GM21717 (cell line): ENCODE measurements around the gene RNASE7.

Experiments used
- ATAC-seq: cut with Tn5 transposase; IDR thresholded peaks from one replicate; pipeline ENCODE4 v1.9.1; 2021; ENCODE audit warnings: mild to moderate bottlenecking, moderate library complexity; ENCODE audit not compliant: unreplicated experiment

The RNASE7 gene

DNA sequence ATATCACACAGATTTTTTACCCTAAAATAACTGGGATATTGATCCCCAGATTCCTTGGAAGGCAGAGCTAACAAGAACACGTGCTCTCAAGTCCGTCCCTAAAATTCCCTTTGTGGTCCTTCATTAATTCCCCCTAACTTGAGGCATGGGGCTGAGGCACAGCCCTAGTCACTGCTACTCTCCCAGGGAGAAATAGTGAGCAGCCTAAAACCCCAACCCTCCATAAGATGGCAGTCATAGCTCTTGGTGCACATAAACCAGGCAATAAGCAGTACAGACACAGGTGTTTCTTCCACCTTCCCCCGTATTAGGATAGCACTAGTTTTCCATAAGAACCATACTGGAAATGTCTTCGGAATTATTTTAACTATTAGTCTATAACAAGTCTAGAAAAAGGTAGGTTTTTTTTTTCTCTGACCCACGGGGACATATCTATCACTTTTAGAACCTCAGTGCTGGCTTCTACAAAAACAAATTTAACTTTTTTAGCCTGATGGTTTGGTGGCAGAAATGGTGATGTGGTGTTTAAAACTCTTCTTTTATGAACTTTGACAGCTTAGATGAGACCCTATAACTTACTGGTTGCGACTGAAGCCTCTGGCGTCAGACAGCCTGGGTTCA, 24.8 kb downstream of the RNASE7 start:
- no peak for ATAC-seq

DNA sequence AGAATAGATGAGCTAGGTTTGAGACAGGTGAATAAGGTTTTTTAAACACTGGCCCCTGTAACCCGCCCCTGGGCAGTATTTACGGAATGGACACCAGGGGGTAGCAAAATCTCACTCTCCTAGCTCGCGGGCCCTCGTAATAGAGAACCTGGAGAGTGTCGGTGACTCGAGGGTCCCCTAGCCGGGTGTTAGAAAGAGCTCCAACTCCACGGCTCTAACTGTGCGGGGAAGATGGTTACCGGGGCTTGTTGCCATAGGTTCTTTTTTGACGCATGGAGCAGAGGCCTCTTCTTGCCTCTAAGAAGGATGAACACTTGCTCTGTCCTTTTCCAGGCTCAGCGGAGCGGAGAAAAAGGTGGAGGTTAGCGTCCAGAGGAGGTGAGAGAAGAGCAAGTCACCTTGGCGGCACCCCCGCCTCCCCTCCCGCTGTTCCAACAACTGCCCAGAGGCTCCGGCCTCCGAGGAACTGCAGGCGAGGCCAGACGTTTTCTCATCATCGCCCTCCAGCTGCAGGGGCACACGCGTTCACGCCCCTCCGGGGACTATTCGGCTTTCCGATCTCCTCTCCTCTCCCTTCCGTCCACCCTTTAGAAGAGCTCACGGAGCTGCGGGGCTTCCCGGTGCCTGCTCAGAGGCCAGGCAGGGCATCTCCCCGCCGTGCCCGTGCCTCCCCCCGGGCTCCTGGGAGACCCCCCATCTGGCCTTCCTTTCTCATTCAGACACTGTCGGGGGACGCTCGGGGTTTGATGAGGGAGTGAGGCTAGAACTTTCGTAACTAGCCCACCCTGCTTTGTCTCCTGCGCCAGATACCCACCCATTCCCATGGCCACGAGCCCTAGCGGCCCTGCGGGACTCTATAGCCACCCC, 26.6 kb downstream of the RNASE7 start:
- no peak for ATAC-seq

DNA sequence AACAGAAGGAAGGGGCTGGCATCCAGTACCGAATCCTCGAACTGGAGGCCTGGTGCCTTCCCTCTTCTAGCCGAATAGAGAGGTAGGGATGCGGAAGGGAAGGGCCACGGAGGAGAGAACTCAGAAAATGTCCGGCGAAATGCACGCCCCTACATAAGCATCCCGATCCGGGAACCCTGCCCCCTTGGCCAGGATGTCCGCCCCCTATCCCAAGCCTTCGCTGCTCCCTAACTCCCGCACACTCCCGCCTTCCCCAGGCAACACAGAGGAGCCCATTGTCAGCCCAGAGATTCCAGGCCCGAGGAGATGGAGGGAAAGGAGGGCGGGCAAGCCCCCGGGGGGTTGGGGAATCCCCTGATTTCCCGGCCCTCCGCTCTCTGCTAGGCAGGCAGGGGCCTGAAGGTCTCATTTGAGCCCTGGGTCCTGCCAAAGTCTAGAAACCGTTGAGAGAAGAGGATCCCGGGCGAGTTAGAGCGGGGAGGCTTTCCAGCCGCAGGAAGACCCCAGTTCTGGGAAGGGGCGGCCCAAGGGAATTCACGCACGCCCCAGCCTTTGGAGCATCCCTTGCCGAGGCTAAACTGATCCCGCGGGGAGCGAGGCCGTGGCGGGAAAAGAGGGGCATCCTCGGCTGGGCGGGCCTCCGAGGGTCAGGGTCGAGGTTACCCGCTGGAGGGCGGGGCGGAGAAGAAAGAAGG, 27.4 kb downstream of the RNASE7 start:
- no peak for ATAC-seq

DNA sequence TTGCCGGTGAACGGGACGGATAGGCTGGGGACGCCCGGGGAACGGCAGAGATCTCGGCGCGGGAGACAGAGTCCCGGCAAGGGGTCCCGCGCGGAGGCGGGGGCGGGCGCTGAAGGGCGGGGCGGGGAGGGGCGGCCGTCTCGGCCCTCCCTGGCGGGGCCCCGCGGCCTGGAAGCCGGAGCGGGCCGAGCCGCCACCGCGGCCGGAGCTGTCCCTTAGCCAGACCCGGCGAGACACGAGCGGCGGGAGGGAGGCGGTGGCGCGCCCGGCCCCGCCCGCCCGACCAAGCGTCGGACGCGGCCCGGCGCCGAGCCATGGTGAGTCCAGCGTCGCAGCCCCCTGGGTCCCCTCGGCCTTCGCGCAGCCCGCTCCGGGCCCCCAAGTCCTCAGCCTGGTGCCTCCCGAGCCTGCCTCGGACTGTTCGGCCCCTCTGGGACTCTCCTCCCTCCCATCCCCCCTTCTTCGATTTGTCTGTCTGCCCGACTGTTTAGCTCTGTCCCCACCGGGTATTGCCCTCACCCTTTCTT, 28.0 kb downstream of the RNASE7 start, which contains the start of gene ARHGEF40:
TSS of gene ARHGEF40 (plus strand) at position 222 of the 527 bp plus-strand sequence. CDS start at position 315, 93 bp downstream.
- no peak for ATAC-seq

DNA sequence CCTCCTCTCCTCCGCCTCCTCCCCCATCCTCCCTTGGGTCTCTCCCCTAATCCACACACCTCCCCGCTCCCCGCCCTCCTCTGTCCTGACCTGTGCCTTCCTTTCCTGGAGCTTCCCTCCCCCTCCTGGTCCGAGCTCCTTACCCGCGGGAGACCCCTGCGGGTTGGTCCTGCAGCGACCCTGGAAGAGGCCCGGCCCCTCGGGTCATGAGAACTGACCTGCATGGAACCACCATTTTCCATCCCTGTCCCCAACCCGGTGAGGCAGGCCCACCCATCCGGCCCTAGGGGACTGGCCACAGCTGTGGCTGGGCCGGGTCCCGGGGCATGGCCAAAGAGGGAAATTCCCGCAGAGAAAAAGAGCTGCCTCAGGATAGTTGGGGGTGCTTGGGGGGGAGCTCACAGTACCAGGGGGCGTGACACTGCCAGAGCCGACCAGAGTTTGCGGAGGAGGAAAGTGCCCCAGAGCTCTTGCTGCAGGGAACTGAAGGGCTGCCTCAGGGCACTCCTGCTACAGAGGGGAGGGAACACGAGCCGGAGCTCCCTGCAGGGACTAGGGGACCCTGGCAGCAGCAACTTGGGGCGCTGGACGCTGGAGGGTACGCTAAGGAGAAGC, 28.6 kb downstream of the RNASE7 start:
- peak; percentile 12 for ATAC-seq

DNA sequence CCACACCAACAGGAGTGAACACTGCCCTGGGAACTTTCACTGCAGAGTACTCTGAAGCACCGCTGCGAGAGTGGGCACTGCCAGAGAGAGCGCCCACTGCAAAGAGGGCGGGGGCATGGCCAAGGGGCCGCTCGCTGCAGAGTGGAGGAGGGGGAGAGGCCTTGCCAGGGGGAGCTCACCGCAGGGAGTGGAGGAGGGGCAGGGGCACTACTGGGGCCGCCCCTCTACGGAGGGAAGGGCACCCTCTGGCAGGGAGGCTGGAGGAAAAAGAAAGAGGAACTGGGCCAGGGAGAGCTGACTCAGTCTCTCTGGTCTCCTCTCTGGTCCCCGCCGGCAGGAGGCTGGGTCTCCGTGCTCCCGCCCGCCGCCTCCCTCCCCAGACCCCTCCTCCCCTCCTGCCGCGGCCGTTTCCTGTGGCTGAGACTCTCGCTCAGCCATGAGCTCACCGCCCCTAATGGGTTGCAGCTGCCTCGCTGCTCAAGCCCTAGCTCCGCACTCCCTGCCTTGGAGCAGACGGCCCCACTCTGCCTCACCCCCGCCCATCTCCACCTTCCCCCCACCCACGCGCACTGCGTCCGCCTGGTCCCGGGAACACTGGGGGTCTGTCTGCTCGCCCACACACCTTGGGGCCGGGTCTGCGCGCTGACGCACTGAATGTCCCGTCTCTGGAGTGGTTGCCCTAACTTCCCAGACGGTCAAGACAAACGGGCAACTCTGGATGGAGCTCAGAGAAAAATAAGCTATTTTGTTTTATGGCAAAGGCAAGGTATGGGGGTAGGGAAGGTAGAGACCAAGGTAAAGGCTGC, 29.3 kb downstream of the RNASE7 start:
- ATAC-seq: peak; percentile 67

DNA sequence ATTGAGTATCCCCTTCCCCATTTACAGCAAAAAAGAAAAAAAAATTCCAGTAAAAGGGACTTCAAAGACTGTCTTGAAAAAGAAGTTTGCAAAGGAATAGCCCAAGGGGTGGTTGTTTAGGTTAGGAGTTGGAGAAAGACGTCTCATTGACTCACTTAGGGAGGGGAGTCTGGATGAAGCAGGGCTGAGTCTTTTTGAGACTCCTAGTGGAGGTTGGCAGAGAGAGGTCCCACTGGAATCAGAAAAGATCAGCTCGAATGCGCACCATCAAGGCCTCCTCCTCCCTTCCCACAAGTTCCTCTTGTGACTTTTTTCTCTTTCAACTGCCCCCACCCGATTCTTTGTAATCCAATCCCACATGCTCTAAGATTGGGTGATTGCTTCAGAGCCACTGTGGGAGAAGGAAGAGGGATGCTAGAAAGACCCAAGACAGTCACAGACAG, 29.9 kb downstream of the RNASE7 start:
- ATAC-seq: no peak

DNA sequence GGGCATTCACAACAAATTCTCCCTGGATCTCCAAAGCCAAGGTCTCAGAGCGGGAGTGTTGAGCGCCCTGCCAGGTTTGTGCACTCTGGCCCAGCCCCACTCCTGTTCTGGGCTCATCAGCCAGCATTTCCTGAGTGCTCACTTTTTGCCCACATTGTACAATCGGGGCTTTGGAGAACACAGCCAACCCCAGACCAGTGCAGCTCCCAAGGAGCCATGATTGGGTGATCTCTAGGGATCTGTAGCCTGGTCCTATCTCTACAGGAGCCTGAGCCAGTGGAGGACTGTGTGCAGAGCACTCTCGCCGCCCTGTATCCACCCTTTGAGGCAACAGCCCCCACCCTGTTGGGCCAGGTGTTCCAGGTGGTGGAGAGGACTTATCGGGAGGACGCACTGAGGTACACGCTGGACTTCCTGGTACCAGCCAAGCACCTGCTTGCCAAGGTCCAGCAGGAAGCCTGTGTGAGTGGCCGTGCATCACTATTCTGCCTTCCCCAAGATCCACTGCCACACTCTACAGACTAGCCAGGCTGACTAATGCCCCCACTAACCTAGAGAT, 30.7 kb downstream of the RNASE7 start:
- no peak for ATAC-seq

DNA sequence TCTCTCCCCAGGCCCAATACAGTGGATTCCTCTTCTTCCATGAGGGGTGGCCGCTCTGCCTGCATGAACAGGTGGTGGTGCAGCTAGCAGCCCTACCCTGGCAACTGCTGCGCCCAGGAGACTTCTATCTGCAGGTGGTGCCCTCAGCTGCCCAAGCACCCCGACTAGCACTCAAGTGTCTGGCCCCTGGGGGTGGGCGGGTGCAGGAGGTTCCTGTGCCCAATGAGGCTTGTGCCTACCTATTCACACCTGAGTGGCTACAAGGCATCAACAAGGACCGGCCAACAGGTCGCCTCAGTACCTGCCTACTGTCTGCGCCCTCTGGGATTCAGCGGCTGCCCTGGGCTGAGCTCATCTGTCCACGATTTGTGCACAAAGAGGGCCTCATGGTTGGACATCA, 31.8 kb downstream of the RNASE7 start:
- ATAC-seq: no peak

DNA sequence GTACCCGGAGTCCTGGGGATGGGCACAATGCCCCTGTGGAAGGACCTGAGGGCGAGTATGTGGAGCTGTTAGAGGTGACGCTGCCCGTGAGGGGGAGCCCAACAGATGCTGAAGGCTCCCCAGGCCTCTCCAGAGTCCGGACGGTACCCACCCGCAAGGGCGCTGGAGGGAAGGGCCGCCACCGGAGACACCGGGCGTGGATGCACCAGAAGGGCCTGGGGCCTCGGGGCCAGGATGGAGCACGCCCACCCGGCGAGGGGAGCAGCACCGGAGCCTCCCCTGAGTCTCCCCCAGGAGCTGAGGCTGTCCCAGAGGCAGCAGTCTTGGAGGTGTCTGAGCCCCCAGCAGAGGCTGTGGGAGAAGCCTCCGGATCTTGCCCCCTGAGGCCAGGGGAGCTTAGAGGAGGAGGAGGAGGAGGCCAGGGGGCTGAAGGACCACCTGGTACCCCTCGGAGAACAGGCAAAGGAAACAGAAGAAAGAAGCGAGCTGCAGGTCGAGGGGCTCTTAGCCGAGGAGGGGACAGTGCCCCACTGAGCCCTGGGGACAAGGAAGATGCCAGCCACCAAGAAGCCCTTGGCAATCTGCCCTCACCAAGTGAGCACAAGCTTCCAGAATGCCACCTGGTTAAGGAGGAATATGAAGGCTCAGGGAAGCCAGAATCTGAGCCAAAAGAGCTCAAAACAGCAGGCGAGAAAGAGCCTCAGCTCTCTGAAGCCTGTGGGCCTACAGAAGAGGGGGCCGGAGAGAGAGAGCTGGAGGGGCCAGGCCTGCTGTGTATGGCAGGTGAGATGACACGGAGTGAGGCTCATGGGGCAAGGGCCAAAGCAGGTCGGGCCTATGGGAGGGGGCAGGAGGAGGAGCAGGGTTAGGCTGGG, 32.5 kb downstream of the RNASE7 start:
- no peak for ATAC-seq

DNA sequence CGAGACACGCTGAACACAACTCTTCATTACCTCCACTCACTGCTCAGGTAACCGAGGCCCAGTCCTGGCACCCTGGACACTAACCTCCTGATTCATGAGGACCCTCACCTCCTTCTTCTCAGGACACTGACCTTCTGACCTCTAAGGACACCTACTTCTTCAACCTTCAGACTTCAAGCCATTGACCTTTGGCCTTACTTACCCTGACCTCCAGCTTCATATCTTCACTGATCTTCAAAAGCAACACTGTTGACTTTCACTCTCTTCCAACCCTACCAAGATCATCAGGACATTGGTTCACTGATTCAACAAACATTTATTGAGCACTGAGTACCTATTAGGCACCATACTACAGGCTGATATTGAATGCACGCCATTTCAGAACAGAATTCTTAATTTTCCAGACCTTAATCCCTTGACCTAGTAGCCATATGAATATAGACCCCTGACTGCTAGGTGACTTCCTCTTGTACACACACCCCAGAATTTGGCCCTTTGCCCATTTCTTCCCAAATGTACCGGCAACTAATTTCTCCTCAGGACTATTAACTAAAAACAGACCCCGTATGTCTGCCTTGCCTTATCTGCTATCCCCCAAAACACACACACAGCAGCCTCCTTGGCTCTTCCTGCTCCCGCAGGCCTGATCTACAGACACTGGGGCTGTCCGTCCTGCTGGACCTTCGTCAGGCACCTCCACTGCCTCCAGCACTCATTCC, 33.7 kb downstream of the RNASE7 start:
- no peak for ATAC-seq

DNA sequence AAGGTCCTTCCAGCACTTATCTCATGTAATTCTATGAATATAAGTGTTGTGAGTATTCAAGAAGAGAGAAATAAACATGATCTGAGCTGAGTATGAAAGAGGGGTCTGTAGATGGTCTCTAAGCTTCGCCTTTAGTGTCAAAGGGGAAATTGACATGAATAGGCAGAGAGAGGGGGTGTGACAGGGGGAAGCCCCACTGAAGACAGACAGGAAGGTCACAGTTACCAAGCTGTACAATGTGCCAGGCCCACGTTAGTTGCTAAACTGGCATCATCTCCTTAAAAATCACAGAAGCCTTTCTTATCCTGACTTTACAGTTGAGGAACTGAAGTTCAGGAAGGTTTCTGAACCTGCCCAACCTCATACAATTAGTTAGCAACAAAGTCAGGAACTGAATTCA, 35.5 kb downstream of the RNASE7 start:
- ATAC-seq: no peak

DNA sequence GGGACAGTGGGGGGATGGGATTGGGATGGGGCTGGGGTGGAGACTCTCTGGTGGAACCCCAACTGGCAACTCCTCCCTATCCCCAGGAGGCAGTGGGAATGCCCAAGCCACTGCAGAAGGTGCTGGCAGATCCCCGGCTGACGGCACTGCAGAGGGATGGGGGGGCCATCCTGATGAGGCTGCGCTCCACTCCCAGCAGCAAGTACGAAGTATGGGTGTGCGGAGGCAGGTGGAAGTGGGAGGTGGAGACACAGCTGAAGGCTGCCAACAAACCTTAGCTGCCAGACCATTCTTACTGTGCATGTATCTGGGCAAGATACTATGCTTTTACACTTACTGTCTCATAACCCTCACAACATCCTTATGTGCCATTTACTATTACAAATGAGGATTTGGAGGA, 36.1 kb downstream of the RNASE7 start:
- ATAC-seq: no peak

DNA sequence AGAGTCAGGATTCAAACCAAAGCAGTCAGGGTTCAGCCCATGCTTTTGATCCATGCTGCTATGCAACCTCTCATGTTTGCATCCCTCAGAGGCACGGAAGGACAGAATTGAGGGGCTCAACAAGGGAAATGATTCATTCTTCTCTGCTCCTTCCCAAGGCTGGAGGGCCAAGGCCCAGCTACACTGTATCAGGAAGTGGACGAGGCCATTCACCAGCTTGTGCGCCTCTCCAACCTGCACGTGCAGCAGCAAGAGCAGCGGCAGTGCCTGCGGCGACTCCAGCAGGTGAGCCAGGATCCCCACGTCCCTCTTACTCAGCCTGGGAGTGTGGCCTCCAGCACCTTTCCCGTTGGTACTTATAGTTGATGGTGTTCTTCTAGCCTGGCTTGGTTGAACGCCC, 36.6 kb downstream of the RNASE7 start:
- no peak for ATAC-seq

DNA sequence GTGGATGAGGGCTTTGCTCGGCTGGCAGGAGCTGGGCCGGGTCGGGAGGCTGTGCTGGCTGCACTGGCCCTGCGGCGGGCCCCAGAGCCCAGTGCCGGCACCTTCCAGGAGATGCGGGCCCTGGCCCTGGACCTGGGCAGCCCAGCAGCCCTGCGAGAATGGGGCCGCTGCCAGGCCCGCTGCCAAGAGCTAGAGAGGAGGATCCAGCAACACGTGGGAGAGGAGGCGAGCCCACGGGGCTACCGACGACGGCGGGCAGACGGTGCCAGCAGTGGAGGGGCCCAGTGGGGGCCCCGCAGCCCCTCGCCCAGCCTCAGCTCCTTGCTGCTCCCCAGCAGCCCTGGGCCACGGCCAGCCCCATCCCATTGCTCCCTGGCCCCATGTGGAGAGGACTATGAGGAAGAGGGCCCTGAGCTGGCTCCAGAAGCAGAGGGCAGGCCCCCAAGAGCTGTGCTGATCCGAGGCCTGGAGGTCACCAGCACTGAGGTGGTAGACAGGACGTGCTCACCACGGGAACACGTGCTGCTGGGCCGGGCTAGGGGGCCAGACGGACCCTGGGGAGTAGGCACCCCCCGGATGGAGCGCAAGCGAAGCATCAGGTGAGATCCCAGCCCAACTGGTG, 39.5 kb downstream of the RNASE7 start:
- ATAC-seq: no peak

DNA sequence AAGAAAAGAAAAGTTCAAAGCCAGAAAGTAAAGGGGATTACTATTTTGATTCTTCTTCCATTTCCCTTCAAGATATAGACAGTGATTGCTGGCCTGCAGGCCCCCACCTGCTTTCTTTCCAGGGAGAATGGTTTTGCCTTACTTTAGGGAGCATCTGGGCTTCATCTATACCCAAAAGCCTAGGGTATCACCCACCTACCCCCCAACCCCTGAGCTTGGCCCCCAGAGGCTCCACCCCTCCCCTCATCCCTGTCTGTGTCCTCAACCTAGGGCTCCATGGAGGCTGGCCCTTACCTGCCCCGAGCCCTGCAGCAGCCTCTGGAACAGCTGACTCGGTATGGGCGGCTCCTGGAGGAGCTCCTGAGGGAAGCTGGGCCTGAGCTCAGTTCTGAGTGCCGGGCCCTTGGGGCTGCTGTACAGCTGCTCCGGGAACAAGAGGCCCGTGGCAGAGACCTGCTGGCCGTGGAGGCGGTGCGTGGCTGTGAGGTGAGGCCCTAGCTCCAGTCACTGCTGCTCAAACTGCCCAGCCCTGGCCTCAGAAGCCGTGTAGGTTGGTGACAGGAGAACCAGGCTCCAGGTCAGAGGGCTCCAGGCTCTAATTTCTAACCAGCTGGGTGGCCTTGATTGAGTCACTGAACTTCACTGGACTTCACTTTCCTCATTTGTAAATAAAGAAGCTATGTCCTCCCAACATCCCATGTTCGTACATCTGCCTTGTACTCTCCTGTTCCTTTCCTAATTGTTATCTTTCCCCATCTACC, 41.6 kb downstream of the RNASE7 start:
- no peak for ATAC-seq

DNA sequence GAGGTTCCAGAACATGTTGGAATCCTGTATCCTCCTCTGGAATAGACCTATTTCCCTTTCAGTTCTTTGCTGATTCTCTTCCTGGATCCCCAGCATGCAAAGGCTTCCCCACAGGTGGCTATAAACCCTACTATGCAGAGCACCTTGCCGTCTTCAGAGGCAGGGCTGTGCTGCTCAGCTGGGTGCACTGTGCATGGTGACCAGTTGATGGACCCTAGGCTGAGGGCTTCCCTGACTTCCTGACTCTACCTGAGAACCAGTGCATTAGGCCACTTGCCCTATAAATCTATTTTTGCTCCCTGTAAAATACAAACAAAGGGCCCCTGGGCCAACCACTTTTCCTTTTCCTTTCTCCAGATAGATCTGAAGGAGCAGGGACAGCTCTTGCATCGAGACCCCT, 42.2 kb downstream of the RNASE7 start:
- ATAC-seq: no peak
